GM18520 (cell line): ENCODE data around the gene ERN1.

Experiments
- ATAC-seq: cut with Tn5 transposase; IDR thresholded peaks from one replicate; pipeline ENCODE4 v1.9.1; 2021; ENCODE audit not compliant: unreplicated experiment

The ERN1 gene

DNA sequence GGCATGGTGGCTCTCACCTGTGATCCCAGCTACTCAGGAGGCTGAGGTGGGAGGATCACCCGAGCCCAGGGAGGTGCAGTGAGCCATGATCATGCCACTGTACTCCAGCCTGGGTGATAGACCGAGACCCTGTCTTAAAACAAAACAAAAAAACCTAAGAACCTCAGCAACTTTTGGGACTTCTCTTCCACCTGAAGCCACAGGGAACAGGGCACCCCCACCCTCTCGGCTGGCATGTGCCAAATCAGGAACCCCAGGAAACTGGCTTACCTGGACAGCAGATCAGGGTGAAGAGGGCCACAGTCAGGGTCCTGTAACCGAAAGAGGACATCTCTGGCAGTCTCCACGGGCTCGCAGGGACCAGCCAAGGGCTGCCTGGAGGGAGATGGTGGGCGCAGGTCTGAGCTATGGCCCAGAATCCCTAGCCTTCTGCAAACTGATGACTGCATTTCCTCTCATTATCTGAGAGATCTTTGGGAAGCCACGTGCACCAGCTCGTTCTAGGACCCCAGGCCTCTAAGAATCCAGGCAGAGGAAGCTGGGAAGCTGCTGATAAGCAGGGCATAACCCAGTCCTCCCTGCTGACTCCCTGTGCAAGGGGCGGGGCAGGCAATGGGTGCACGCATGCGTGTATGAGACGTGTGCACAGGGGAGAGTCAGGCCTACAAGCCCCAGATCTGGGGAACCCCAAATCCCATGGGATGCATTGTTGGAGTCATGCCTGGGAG lies 123.4 kb downstream of the ERN1 start:
- ATAC-seq = no peak

DNA sequence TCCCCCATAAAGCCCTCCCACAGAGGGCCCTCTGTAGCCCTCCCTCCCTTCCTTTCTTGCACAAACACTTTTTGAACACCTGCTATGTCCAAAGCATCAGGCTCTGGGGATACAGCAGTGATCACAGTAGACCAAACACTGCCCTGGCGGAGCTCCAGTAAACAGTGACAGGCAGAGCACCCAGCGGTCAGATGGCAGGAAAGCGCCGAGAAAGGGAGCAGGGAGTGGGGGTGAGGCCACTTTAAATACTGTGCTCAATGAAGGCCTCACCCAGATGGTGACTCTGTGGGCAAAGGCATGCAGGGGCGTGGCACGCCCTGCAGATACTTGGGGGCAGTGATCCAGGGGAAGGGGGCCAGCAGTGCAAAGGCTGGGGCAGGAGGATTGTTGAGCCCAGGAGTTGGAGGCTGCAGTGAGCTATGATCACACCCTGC lies 124.2 kb downstream of the ERN1 start:
- ATAC-seq = no peak

DNA sequence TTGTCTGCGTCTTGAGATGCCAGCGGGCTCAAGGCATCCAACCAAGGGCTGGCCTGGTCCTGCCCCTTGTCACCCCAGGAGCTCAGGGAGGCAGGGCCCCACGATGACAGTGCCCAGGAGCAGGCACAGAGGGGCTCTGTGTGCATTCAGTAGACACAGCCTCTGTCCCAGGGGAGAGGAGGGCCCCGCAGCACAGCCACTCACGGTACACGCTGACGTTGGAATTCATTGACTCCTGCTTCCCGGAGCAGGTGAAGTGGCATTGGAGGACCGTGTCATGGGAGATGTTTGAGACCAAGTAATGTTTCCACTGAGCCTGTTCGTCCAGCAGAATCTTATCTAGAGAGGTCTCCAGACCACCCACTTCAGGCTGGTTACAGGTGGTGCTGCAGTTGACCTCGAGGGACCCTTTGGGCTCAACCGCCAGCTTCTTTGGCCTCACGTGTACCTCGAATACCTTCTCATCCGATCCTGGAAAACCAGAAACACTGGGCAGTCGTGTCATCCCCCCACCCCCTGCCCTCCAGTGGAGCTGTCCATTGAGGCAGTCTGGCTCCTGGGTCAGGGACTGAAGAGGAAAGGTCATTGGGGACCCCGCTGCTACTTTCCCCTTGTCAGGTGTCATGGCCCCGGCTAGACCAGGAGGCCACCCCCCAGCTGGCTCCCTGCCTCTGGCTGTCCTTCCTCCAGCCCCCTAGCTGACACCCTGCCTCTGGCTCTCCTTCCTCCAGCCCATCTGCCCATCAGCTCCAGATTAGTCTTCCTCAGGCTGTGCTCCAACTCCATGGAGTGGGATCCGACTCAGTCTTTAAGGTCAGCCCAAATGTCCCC lies 124.8 kb downstream of the ERN1 start:
- no peak for ATAC-seq

DNA sequence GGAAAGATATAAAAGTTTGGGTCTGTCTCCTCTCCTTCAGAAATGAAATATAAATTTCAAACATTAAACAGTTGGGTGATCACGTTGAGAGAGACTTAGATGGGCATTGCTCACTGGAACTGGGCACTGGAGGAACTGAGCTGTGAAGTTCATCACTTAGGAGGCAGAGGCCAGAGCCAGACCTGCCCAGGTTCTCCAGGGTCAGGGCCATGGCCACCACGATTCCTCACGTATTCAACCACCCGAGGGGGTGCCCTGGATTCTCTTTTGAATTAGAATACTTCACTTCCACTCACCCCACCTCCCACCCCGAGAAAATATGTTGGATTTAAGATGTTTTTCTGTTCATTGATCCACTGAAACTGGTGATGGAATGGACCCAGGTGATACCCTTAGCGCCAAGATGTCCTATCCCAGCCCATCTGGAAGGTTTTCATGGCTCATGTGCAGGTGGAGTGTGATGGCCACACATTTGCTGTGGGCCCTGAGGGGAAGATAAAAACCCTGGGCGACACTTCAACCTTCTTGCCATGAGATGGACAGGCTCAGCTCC lies 125.7 kb downstream of the ERN1 start:
- ATAC-seq = no peak

DNA sequence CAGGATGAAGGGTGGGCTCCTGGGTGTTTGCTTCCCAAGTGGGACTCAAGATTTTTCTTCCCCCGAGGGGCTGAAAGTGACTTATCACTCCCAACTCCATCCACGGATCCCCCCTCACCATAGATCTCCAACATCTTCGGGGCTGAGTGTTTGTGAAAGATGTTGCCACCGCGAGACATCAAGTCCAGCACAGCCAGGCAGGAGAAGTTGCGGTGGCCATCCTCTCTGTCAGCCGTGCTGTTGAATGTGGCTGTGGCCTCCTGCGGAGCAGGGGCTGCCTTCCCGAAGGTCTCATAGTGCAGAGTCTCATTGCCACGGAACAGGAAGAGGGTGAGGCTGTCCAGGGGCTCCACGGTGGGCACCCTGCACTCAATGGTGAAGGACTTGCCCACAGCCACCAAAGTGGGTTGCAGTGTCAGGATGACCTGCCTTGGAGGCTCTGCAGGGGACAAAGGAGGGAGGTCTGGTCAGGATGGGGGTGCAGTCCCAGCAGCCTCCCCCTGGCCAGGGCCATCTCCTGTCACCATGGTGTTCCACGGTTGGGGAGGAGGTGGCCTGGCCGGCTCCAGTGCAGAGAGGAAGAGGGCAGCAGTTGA lies 126.3 kb downstream of the ERN1 start:
- no peak for ATAC-seq

DNA sequence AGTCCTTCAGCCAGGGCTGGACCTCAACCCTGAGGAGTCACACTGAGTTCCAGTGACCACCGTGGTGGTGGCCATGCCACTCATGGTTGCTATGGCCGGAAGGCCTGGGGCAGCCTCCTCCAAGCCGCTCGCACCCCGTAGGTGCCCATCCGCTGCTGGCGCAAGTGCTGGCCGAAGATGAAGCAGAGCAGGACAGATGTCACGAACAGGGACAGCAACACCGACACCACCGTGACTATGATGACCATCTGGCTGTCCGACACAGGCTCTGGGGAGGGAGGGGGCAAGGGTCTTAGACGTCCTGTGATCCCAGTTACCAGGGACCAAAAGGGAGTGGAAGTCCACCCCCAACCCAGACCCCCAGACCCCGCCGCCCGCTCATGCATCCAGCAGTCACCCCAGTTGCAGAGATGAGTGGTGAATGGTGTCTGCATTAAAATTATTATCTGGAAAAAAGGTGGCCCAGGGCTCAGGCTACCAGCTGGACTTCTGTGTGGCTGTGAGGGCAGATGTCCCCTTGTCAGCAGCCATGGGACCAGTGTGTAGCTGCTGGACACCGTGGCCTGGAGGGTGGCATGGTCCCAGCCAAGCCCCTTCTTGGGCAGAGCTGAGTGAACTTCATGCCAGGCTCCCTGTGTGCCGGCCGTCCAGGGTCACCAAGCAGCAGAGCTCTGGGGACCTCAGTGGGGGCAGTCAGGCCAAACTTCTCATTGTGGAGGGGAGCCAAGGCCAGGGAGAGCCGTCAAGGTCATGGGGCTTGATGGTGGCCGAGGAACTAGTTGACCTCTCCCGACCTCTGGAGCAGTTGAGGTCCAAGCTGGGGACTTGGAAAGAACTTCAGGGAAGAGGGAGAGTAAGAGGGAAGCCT lies 127.1 kb downstream of the ERN1 start:
- no peak for ATAC-seq

DNA sequence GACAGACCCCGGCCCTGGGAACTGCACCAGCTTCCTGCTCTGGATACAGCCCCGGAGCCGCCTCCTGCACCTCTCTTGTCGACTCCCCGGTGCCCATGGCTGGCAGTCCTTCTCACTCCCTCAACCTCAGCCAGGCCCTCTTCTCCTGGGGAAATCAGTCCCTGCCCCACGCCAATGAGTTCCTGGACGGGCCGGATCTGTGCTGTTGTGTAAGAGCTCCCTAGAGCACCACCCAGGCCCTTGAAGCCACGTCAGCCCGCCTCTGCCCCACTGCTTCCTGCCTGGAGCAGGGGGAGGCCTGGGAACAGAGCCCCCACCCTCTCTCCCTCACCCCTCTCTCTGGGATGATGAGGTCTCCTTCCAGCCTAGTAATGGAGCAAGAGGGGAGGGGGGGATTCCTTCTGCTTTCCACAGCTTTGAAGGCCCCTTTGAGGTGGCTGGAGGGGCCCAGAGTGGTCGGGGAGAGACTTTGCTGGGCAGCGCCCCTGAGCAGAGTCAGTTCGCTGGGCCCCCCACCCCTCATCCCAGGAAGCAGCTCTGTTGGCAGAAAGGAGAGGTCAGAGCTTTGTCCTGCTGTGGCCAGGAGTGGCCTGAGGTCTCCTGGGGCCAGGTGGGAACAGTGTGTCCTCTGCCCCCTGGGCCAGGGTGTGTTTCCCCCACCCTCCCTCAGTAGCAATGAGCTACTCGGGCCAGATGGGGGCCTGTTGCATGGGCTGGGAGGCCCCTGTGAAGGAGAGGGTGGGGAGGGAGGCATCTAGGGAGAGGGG lies 128.0 kb downstream of the ERN1 start:
- ATAC-seq = no peak

DNA sequence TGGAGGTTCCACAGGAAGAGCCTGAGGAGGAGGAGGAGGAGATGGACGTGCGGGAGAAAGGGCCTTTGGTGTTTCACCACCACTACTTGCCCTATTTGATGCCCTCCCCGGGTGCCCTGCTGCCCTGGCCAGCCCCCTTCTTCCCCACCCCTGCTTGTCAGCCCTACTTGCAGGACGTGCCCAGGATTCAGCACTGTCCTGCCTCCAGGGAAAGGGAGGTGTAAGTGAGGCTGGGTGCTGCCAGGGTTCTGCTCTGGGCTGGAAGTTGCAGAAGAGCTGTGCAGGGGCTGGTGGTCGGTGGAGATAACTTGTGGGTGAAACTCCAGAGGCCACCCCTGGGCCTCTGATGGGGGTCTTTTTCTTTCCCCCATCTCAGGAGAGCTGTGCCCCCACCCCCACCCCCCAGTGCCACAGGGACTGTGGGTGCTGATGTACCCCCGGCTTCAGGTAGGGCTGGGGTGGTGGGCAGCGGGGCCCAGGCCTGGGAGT lies 128.8 kb downstream of the ERN1 start:
- ATAC-seq = no peak

DNA sequence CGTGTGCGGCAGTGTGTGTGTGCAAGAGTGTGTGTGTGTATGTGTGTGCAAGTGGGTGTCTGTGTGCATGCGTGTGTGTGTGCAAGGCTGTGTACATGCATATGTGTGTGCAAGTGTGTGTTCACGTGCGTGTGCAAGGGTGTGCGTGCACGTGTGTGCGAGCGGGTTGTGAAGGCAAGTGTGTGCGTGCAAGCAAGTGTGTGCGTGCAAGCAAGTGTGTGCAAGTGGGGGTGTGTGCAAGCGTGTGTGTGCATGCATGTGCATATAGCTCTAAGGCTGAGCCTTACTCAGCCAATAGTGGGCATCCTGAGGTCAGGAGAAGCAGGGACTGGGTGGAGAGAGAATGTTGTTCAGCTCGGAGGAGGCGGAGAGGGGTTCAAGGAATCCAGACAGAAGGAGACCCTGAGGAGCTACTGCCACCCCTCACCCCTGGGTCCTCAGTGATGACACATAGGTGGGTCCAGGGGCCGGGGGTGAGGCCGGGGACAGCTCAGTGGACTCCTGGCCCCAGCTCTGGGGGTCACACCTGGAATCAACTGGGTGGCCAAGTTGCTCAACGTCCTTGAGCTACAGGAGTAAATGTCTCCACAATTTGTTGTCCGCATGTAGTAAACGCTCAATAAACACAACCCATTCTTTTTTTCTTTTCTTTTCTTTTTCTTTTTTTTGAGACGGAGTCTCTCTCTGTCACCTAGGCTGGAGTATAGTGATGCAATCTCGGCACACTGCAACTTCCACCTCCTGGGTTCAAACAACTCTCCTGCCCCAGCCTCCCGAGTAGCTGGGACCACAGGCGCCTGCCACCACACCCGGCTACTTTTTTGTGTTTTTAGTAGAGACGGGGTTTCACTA lies 130.0 kb downstream of the ERN1 start:
- no peak for ATAC-seq

DNA sequence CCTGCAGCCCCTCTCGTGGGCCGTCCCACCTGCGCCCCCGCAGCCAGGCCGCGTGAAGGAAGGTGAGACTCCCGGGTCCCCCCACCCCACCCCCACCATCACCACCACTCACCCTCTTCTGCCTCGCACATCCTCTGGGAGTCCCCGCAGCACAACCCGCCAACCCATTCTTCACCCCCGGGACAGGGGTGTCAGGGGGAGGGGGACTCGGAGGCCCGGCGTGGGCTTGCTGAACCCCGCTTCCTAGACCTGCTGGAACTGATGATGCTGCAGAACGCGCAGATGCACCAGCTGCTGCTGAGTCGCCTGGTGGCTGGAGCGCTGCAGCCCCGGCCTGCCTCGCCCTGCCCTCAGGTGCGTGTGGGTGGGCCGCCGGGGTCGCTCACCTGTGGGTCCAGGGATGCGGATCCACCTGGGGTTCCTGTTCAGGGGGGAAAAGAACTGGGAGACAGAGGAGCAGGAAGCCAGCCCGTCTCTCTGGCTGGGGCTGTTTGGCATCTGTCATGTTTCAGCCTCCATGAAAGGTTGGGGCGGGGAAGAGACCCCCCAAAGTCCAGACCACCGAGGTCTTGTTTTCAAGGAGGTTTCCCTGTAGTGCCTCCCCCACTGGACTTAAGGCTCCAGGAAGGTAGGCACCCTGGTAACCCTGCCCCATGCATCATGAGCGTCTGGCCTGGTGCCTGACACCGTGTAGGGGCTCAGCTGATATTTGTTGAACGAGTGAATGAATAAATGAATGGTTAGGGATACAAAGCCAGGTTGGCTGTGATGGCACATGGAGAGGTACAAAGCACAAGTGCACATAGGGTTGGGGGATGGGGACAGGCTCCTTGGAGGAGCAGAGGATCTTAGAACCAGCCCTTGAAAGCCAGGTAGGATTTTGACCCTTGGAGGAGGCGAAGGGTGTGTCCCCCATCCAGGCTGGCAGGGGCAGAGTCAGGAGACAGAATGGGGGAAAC lies 130.9 kb downstream of the ERN1 start:
- no peak for ATAC-seq

DNA sequence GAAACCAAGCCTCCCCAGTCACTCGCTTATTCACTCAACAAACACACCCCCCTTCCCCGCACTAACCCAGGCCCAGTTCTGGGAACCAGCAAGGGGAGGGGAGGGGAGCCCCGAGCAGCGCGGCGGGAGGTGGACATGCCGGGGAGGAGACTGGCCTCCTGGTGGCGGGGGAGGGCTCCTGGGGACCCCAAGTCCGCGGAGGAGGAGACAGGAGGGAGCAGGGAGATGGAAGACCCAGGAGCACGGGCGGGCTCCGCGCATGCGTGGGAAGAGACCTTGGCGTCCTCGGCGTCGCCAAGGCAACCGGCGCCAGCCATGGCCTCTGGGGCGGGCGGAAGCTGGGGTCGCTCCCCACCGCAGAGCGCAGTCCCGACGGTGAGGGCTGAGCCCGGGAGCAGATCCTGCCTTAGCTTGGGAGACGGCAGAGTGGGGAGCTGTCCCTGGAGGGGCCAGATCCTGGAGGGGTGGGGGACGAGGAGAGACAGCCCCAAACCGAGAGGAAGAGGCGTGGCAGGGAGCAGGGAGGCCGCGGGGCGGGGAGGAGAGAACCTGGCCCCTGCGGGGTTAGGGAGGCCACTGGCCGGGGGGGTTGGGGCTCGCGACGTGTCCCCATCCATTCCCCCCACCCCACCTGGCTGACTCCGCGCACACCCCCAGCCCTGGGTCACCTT lies 131.8 kb downstream of the ERN1 start, which contains the start of gene PRR29:
Gene PRR29, plus strand, starts transcription at position 302 of the 671 bp plus-strand sequence. Its CDS starts 14 bp downstream, at position 316.
- no peak for ATAC-seq

DNA sequence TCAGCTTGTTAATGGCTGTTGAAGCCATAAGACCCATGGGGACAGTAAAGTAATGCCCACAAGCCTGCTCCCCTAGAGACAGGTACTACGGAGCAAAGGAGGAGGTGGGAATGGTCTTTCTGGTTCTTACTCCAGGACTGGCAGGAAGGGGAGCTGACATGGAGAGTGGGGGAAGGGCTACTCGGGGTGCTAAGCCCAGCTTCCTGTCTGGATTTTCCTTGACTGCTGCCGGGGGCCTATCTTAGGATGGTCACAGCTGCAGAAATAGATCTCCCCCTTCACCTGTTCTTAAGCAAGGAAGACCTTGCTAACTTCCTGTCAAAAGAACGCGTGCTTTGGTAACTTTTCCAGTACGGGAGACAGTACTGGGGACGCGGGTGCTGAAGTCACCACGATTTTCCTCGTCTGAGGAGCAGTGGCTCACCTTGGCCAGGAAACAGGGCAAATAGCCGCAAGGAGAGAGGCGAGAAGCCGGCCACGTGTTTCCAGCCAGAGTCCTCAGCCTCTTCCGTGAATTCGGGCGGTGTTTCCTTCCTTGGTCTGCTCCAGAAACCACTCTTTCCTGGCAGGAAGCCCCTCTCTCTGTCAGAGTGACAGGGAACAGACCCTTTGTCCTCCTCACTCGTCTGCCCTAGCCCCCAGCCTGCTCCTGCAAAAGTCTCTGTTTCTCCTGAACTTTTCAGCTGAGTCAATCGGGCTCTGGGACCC lies 132.4 kb downstream of the ERN1 start:
- no peak for ATAC-seq

DNA sequence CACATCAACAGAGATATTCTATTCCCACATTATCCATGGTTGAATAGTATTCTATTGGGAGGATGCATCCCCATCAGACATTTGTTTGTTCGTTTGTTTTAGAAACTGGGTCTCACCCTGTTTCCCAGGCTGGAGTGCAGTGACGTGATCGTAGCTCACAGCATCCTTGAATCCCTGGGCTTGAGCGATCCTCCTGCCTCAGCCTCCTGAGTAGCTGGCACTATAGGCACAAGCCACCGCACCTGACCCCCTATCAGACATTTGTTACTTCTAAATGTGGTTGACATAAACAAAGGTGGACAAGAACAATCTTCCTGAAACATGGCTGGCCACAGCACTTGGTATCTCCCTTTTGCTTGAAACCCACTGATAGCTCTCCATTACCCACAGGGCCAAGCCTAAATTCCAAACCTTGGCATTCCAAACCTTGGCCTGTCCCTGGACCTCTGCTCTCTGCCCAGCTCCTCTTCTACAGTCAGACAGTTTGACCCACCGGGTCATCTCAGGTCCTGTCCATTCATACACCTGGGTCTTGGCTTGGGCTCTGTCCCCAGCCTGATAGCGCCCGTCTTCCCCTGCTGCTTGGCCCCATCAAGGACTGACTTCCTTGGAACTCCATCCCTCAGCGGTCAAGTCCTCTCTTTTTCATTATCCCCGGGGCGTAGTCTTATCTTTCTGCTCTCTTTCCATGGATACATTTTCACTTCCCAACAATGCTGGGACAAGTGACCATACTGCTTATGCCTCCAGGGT lies 133.3 kb downstream of the ERN1 start:
- ATAC-seq = no peak

DNA sequence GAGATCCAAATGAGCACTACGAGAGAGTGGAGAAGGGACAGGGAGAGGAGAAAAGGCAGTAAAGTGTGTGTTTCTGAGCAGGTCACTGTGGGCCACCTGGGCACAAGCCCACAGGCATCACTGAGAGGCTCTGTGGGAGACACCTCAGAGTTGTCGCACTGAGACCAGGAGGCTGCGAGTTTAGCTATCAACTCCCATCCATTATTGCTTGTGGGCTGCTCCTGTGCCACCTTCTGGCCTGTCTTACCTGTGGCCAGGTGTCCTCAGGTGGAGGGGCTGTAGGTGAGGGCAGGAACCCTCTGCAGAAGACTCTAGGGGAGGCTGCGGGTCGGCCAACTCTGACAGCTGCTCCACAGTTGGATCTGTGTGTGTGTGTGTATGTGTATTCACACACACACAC lies 134.3 kb downstream of the ERN1 start:
- ATAC-seq = no peak

DNA sequence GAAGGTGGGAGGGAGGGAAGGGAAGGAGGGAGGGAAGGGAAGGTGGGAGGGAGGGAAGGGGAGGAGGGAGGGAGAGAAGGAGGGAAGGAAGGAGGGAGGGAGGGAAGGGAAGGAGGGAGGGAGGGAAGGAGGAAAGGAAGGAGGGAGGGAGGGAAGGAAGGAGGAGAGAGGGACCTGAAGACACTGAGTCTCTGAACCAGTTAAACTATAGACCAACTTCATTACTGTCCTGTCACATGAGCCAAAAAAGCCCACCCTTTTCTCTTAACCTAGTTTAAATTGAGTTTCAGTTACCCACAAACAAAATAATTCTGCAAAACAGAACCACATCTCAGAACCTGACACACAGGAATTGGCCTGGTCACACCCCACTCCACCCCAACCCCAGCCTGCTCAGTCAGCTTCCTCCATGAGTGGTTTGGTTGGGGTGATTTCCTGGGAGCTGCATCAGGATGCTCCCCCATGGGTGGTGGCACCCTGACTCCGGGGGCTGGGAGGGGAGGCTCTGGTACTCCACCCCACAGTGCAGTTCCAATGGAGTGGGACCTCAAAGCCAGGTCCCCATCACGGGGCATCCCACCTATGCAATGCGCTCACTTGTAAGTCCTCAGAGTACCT lies 136.5 kb downstream of the ERN1 start:
- no peak for ATAC-seq
